ENCODE measurements around the gene TFB1M. TPM values are rescaled to one million over a fixed set of nuclear protein-coding genes. Genes with fewer than 3 reads are reported as not detected.
A peak's percentile ranks its signal among the peaks of the same experiment; 100 is the strongest.
"Not testable (repeated sequence)": the region's sequence is repeated elsewhere in the genome, so short reads cannot be mapped to it uniquely, and the experiment has no call there.

TFB1M gene
- total and polyA plus RNA-seq, 2 donors (not counting 3 experiments of a cell fraction or from before 2014, with no cell fraction given): 12.9 to 35.5 TPM

- Histone ChIP-seq H3K4me3 (replicated peaks in 1 of 3; ENCODE audit: insufficient read depth in 1 of 3, low read depth in 1 of 3, low read length in 3 of 3) (peak overlapping the region; percentile 60 to 100 (median 97)), H3K79me2 (ENCODE audit: control insufficient read depth, insufficient read depth, low read length) (peaks cover 30% of the 10 kb centered on the region), H2AFZ (ENCODE audit: low read depth, low read length) (peak overlapping the region; percentile 70), H3K9me1 (replicated peaks; ENCODE audit: control insufficient read depth, extremely low read depth, insufficient read depth, low read length) (no peaks in the 10 kb centered on the region), H3K4me2 (ENCODE audit: insufficient read depth, low read length) (peak overlapping the region; percentile 97), H3K4me1 (ENCODE audit: control insufficient read depth, extremely low read depth, insufficient read depth, low read length) (peaks cover 49% of the 10 kb centered on the region), H3K9ac (replicated peaks; ENCODE audit: extremely low read depth, insufficient read depth, low read length) (peak overlapping the region; percentile 99), H3K27ac (ENCODE audit: insufficient read depth, low read depth, low read length) (peak overlapping the region; percentile 90), H4K20me1 (replicated peaks; ENCODE audit: control insufficient read depth, extremely low read depth, insufficient read depth, low read length) (no peaks in the 10 kb centered on the region), H3K27me3 (ENCODE audit: control insufficient read depth in 2 of 2, insufficient read depth in 2 of 2, low read length in 2 of 2) (no peaks in the 10 kb centered on the region), H3K36me3 (ENCODE audit: control insufficient read depth in 2 of 2, extremely low read depth in 1 of 2, insufficient read depth in 2 of 2, low read length in 2 of 2) (peaks cover 0 to 5% of the 10 kb centered on the region in 2 experiments), H3K9me3 (replicated peaks; ENCODE audit: control insufficient read depth, insufficient read depth, low read length) (no peaks in the 10 kb centered on the region)
- BruUV-seq (replicated peaks): no TSS peak
- ChIA-PET POLR2A (no interaction called here), CTCF (interaction anchor here (0.5 to 1.6 kb wide), 6 partner anchors 37 to 578 kb away, joined by 3 to 11 read pairs (median 4); no protein-coding TSS in a partner anchor)
- dilution Hi-C loops (cut with MboI; ENCODE audit: extremely low pct_ligation_motif_present, low sequenced_read_pairs) (no loop called here), intact Hi-C loops (cut with micrococcal nuclease) (loop anchor here (1.0 to 10.0 kb wide), 10 partner anchors 40 to 1834 kb away; no protein-coding TSS in a partner anchor)
- FAIRE-seq: peak; percentile 50
- no peak for TF ChIP-seq FOS (IDR thresholded peaks at IDR 0.05; ENCODE audit: borderline replicate concordance, insufficient read depth, low read length)
- TF ChIP-seq GATA2 (IDR thresholded peaks at IDR 0.05; ENCODE audit: insufficient read depth, insufficient read length, low read depth, low read length): no peak
- DNase-seq (ENCODE audit: low read depth, low spot score): no peak
Measured at GRCh38 chr6:155313602-155314091, 637 bp downstream of the TFB1M start.

GRCh38 chr6:155312950-155313349 lies 1.3 kb downstream of the TFB1M start:
- intact Hi-C loops (cut with micrococcal nuclease): loop anchor here (5.0 to 10.0 kb wide), 3 partner anchors 636 to 1834 kb away; no protein-coding TSS in a partner anchor
- POLR2A ChIA-PET; H3K36me3 ChIP-seq (ENCODE audit: control insufficient read depth in 2 of 2, extremely low read depth in 1 of 2, insufficient read depth in 2 of 2, low read length in 2 of 2); DNase-seq (ENCODE audit: low read depth, low spot score); BruUV-seq (replicated peaks); H3K9me3 ChIP-seq (replicated peaks; ENCODE audit: control insufficient read depth, insufficient read depth, low read length); H4K20me1 ChIP-seq (replicated peaks; ENCODE audit: control insufficient read depth, extremely low read depth, insufficient read depth, low read length); dilution Hi-C loops (cut with MboI; ENCODE audit: extremely low pct_ligation_motif_present, low sequenced_read_pairs); H3K27me3 ChIP-seq (ENCODE audit: control insufficient read depth in 2 of 2, insufficient read depth in 2 of 2, low read length in 2 of 2); H2AFZ ChIP-seq (ENCODE audit: low read depth, low read length); FAIRE-seq; H3K9me1 ChIP-seq (replicated peaks; ENCODE audit: control insufficient read depth, extremely low read depth, insufficient read depth, low read length): not testable (repeated sequence)
- peaks cover 49% of the 10 kb centered on the region for H3K4me1 ChIP-seq (ENCODE audit: control insufficient read depth, extremely low read depth, insufficient read depth, low read length)
- CTCF ChIA-PET: interaction anchor here (1.0 to 1.6 kb wide), 6 partner anchors 25 to 1733 kb away, joined by 3 to 11 read pairs (median 4); no protein-coding TSS in a partner anchor
- H3K9ac ChIP-seq (replicated peaks; ENCODE audit: extremely low read depth, insufficient read depth, low read length): peak overlapping the region; percentile 99
- H3K4me3 ChIP-seq (replicated peaks in 1 of 3; ENCODE audit: insufficient read depth in 1 of 3, low read depth in 1 of 3, low read length in 3 of 3): peak overlapping the region; percentile 60 to 100 (median 97)
- H3K79me2 ChIP-seq (ENCODE audit: control insufficient read depth, insufficient read depth, low read length): peaks cover 36% of the 10 kb centered on the region
- H3K27ac ChIP-seq (ENCODE audit: insufficient read depth, low read depth, low read length): peak overlapping the region; percentile 90
- peak overlapping the region; percentile 97 for H3K4me2 ChIP-seq (ENCODE audit: insufficient read depth, low read length)

Measured in endothelial cell of umbilical vein (primary cell).